Osteoblast (primary cell): Measurements from ENCODE around the gene TTF2. TPM values are rescaled to one million over a fixed set of nuclear protein-coding genes. Genes with fewer than 3 reads are reported as not detected.

Source experiments
- DNase-seq: peaks from one replicate; pipeline ENCODE4 v3.0.0; 2011; ENCODE audit warnings: low spot score, mixed read lengths; ENCODE audit not compliant: insufficient read length; ENCODE audit errors: missing footprints
- H2AFZ ChIP-seq: 2 replicates; pipeline ENCODE4 v1.6.0; 2011; ENCODE audit warnings: mild to moderate bottlenecking, low read length
- H3K27ac ChIP-seq: 2 replicates; pipeline ENCODE4 v1.5.1; 2011; ENCODE audit warnings: mild to moderate bottlenecking, low read depth, low read length, moderate library complexity
- H3K27me3 ChIP-seq: 2 replicates; pipeline ENCODE4 v1.6.0; 2012; ENCODE audit warnings: mild to moderate bottlenecking, control low read depth, inconsistent platforms, low read length, moderate library complexity; ENCODE audit not compliant: insufficient read depth
- H3K36me3 ChIP-seq: 2 replicates; pipeline ENCODE4 v1.5.1; 2011; ENCODE audit warnings: mild to moderate bottlenecking, low read length, control low read depth, moderate library complexity; ENCODE audit not compliant: insufficient read depth
- H3K4me1 ChIP-seq: 2 replicates; pipeline ENCODE4 v1.5.1; 2011; ENCODE audit warnings: mild to moderate bottlenecking, low read length, control low read depth, moderate library complexity; ENCODE audit not compliant: insufficient read depth
- H3K4me2 ChIP-seq: 2 replicates; pipeline ENCODE4 v1.6.0; 2011; ENCODE audit warnings: mild to moderate bottlenecking, low read length; ENCODE audit not compliant: insufficient read depth
- H3K4me3 ChIP-seq: fragments of 200-600 bp; sonication (generic); 3 replicates; pipeline ENCODE4 v1.5.1; 2012; ENCODE audit warnings: mild to moderate bottlenecking, low read length, inconsistent platforms; ENCODE audit not compliant: insufficient read depth
- H3K79me2 ChIP-seq: 2 replicates; pipeline ENCODE4 v1.6.0; 2012; ENCODE audit warnings: mild to moderate bottlenecking, low read length, control low read depth, inconsistent platforms; ENCODE audit not compliant: insufficient read depth
- H3K9me3 ChIP-seq: 2 replicates; pipeline ENCODE4 v1.5.1; 2011; ENCODE audit warnings: low read depth, low read length, control low read depth
- H4K20me1 ChIP-seq: 2 replicates; pipeline ENCODE4 v1.6.0; 2012; ENCODE audit warnings: mild to moderate bottlenecking, low read length, control low read depth; ENCODE audit not compliant: insufficient read depth
- total RNA-seq: library from RNA; depleted of rRNA; stranded (reverse); fragments of >200 nt; gene quantifications from 2 replicates; pipeline ENCODE4 v1.2.3, GENCODE V29; 2012
- TF ChIP-seq, protein P1 (sequence below): IDR thresholded peaks from 2 replicates; pipeline ENCODE4 v1.5.1; 2011; ENCODE audit warnings: mild to moderate bottlenecking, low read depth, low read length, moderate library complexity; ENCODE audit errors: extremely low read depth

TTF2 gene
- 5.4 and 9.1 TPM in 2 replicates for total RNA-seq

GRCh38 chr1:117059678-117060440, at the start of gene TTF2:
Gene TTF2 (plus strand): TSS chr1:117060326. CDS start chr1:117060347, 21 bp downstream.
- H3K9me3 ChIP-seq, result no peaks in the 10 kb centered on the region
- H3K36me3 ChIP-seq, result no peaks in the 10 kb centered on the region
- peaks cover 21% of the 10 kb centered on the region for H3K4me1 ChIP-seq
- TF ChIP-seq, protein P1, sequence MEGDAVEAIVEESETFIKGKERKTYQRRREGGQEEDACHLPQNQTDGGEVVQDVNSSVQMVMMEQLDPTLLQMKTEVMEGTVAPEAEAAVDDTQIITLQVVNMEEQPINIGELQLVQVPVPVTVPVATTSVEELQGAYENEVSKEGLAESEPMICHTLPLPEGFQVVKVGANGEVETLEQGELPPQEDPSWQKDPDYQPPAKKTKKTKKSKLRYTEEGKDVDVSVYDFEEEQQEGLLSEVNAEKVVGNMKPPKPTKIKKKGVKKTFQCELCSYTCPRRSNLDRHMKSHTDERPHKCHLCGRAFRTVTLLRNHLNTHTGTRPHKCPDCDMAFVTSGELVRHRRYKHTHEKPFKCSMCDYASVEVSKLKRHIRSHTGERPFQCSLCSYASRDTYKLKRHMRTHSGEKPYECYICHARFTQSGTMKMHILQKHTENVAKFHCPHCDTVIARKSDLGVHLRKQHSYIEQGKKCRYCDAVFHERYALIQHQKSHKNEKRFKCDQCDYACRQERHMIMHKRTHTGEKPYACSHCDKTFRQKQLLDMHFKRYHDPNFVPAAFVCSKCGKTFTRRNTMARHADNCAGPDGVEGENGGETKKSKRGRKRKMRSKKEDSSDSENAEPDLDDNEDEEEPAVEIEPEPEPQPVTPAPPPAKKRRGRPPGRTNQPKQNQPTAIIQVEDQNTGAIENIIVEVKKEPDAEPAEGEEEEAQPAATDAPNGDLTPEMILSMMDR, result no peak
- H3K4me2 ChIP-seq, result peak within 1 kb of the TSS; percentile 82
- peak within 1 kb of the TSS; percentile 86 for H3K4me3 ChIP-seq
- H3K27ac ChIP-seq, result peak within 1 kb of the TSS; percentile 57
- H2AFZ ChIP-seq, result peak within 1 kb of the TSS; percentile 99
- no peaks in the 10 kb centered on the region for H3K27me3 ChIP-seq
- DNase-seq, result peak; percentile 98
- H4K20me1 ChIP-seq, result no peaks in the 10 kb centered on the region
- no peaks in the 10 kb centered on the region for H3K79me2 ChIP-seq

- no peaks in the 10 kb centered on the region for H4K20me1 ChIP-seq
- no peak overlapping the region for H3K27ac ChIP-seq
- DNase-seq, result no peak
- H3K36me3 ChIP-seq, result no peaks in the 10 kb centered on the region
- TF ChIP-seq, protein P1, result no peak
- no peaks in the 10 kb centered on the region for H3K79me2 ChIP-seq
- H3K9me3 ChIP-seq, result no peaks in the 10 kb centered on the region
- H2AFZ ChIP-seq, result no peak overlapping the region
- no peak overlapping the region for H3K4me3 ChIP-seq
- no peaks in the 10 kb centered on the region for H3K27me3 ChIP-seq
- H3K4me2 ChIP-seq, result no peak overlapping the region
- H3K4me1 ChIP-seq, result peaks cover 4% of the 10 kb centered on the region
These were observed 48.8 kb upstream of the TTF2 start for GRCh38 chr1:117011334-117011733.

GRCh38 chr1:117013309-117013858, 46.7 kb upstream of the TTF2 start:
- Histone ChIP-seq H3K36me3 (no peaks in the 10 kb centered on the region), H3K4me1 (peaks cover 4% of the 10 kb centered on the region), H3K27me3 (no peaks in the 10 kb centered on the region), H4K20me1 (no peaks in the 10 kb centered on the region), H3K79me2 (no peaks in the 10 kb centered on the region), H2AFZ (no peak overlapping the region), H3K27ac (no peak overlapping the region), H3K4me3 (no peak overlapping the region), H3K9me3 (no peaks in the 10 kb centered on the region), H3K4me2 (no peak overlapping the region)
- no peak for DNase-seq
- TF ChIP-seq, protein P1, result no peak

DNA sequence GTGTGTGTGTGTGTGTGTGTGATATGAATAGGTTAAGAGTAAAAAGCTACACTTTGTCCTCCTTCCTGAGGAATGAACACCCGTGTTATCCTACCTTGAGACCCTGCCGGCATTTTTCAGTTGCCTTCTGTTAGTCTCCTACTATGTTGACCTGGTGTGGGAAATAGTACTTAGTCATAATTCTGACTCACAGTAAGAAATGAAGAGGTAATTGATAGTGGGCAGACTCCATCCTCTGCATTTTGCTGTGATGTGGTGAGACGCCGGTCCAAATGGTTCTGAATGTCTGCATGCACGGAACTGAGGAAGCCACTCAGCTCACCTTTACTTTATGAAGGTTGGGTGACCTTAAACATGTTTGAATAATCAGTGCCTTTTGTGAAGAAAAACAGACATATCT, 45.9 kb upstream of the TTF2 start:
- Histone ChIP-seq H3K27me3 (no peaks in the 10 kb centered on the region), H3K79me2 (no peaks in the 10 kb centered on the region), H3K4me2 (no peak overlapping the region), H3K4me1 (peaks cover 4% of the 10 kb centered on the region), H3K27ac (no peak overlapping the region), H4K20me1 (no peaks in the 10 kb centered on the region), H2AFZ (no peak overlapping the region), H3K36me3 (no peaks in the 10 kb centered on the region), H3K4me3 (no peak overlapping the region), H3K9me3 (no peaks in the 10 kb centered on the region)
- DNase-seq, result no peak
- TF ChIP-seq, protein P1, result no peak
